NCI-H82 treated with DMSO at 0.1 percent for 48 hours (cell line): ENCODE data around the gene CSMD2.

ENCODE experiments used
- DNase-seq: peaks from one replicate; lab custom pipeline; 2025; ENCODE audit not compliant: unreplicated experiment; lab: John Stamatoyannopoulos, UW

Gene CSMD2

DNA sequence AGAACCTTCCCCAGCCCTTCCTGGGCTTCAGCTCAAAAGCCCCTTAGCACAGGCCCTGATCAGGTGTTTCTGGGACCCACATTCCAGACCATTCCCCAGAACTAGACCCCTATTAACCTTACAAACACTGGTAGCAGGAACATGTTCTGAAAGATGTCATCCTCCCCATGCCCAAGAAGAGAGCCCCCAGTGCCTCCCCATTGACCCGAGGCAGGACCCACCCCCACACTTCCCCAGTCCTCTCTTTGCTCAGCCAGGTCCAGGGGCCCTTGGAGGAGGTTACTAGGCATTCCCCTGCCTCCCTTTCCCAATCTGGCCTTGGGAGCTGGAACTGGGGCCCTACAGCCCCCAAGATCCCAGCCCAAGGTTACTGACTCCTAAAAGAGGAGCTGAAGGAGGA lies 340.1 kb downstream of the CSMD2 start:
- DNase-seq: no peak

DNA sequence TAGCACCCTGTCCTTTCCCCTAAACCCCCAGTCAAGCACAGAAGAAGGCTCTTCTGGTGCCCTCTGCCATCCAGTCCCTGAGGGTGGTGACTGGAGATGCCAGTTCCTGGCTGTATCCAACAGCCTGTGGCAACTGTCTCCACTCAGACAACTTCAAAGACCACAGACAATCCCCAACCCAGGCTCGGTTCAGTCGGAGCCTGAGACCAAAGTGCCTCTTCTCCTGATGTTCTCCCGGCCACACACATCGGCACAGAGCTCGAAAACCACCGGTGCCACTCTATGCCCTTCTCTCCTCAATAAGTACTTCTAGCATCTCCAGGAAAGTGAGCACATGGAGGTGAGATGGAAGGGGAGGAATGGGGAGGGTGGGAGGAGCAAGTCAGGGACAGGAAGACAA lies 340.7 kb downstream of the CSMD2 start:
- no peak for DNase-seq

DNA sequence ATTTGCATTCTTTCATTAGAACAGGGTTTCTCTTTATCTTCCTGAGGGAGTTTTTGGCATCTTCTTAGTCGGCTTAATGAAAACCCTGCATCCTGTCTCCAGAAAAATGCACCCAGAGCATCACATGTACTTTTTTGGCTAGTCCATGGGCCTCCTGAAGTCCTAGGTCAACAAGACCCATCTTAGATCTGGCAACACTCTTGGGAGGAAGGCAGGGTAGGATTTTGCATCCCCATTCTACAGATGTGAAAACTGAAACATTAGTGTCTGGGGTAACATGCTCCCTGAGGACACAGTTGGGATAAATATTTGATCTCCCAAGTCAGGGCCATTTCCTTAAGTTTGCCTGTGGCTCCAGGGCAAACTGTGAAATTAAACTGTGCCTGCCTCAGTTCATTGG lies 341.2 kb downstream of the CSMD2 start:
- no peak for DNase-seq

DNA sequence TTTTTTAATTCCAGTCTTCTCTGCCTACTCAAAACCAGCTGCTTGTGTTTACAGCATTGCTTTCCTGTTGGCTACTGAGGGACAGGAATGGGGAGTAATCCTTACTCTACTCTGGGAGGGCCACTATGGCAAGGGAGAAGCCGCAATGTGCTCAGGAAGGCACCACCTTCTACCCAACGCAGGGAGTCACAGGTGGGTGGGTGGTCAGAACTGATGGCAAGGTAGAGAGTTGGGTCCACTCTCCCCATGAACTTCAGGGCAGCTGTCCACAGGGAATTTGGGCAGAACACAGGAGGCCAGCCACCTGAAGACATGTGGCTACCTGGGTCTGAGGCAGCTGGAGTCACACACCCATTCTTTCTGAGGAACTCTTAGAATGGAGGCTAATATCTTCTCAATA lies 341.6 kb downstream of the CSMD2 start:
- DNase-seq: no peak

DNA sequence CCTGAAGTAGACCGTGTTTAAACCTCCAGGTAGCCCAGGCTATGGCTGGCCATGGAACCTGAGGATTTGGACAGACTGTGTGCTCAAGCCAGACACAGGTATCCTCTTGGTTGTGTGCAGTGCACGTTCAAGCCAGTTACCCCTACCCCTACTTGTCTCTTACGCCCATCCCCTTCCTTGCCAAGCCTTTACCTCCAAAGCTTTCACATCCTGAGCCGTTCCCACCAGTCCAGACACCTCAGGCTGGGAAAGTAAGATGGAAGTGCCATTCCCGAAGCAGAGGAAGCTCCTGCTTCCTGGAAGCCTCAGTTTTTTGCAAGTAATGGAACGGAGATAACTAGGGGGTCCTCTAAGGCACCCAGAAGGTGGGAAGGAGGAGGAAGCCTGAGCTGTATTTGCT lies 342.6 kb downstream of the CSMD2 start:
- DNase-seq: no peak

DNA sequence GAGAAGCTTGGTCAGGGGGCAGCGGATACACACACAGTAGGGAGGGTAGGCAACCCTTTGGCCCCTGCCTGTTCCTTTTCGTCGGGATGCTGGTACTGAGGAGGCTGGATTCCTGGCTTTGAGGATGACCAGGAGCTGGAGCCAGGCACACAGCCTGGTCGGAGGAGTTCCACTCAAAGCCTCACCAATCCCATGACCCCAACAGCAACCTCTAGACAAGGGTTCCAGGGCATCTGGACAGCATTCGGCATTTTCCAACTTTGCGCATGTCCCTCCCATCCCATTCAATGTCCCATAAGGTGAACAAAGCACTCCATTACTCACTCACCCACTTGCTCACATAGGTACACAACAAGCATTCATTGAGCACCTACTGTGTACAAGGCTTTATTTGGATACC lies 343.7 kb downstream of the CSMD2 start:
- DNase-seq: no peak

DNA sequence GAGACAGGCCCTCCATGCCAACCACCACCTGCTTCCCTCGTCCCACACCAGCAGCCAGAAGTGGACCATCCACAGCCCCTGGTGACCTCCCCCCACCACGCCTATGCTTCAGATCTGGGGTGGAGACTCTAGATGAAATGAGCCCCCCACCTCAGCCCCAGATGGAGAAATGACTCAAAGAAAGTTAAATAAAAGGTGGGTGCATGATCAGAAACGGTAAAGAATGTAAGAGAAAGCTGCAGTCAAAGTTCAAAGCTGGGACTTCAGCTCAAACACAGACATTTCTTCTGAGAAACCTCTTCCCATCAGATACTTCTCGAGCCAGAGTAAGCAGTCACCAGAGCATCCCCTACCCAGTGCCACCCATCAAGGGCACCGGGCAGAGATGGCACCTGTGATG lies 344.2 kb downstream of the CSMD2 start:
- no peak for DNase-seq

DNA sequence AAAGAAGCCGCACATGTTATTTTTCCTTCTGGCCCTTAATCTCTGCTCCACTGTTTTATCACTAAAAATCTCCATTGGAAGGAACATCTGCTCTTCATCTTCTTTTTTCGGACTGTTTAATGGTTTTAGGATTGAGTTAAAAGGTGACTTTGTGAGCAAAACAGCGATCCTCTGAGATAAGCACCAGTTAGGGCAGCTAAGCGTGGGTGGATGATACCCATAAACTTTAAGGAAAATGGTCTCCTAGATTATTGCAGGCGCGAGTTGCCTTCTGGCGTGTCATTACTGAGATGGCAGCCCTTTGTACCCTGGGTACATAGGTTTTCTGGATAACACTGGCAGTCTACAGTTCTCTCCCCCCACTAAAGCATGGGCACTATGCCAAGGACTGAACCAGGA lies 345.1 kb downstream of the CSMD2 start:
- DNase-seq: no peak

DNA sequence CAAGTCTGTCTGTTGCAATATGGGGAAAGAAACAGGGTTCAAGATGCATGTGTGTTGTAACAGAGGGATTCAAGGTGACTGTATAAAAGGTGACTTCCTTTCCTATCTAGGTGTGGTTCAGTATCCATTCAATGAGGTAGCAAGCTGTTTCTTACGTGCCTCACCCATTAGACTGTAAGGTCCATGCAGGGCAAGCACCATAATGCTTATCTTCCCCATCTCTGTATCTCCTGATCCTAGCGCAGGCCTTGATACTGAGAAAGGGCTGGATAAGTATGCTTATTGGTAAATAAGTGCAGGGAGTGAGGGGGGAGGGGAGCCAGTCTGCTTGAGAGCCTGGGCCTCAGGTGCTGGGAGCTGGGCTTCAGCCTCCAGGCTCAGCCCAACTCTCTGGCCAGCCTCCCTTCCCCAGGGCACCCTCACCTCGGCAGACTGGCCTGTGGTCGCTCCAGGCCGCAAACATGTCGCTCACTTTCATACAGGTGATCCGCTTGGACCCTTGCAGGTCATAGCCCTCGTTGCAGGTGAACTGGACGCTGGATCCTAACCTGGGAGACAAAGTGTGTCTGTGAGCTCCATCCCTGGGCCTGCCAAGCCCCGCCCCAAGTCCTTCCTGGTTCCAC lies 345.6 kb downstream of the CSMD2 start:
- no peak for DNase-seq

DNA sequence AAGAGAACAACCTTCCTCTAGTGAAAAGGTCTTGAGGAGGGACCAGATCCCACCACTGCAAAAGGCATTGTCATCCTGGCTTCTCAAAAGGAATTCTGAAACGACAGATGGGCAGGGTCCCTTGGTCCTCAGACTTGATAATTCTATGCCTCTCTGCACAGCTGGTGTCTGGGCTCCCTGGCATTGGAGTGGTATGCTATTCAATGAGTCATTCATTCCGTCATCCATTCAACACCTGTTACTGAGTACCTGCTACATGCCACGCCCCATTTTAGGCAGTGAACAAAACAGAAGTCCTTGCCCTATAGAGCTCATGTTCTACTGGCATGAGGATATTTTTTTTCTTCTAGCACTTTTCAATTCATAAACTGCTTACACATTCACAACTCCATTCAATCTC lies 347.0 kb downstream of the CSMD2 start:
- DNase-seq: no peak

DNA sequence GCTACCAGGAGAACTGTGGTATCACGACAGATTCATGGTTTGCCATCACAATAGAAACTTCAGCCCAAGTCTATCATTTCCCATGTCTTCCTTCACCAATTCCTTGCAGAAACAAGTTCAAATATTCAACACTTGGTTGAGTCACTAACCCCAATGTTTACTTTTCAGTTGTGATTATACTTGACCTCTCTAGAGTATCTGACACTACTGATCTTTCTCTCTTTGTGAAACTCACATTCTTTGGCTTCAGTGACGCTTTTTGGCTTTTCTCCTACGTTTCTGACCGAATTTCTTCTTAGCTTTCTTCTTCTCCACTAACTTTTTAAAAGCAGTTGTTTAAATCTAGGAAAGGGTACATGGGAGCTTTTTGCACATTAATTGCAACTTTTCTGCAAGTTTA lies 350.0 kb downstream of the CSMD2 start:
- DNase-seq: no peak

DNA sequence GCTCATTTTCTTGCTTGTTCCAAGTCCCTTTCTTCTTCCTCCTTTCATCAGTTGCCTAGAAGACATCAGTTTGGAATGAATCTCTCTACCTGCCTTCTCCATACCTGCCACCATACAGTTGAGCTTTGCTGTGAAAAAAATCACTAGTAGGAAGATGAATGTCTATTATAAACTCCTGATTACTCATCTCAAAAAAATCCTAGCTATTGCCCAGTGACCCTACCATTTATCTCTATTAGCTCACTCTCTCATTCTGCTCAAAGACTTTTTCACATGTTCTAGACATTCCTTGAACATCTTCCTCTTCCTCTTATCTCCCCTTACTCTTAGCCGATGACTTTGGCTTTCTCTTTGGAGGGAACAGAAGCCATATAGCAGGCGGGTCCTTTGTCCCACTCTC lies 350.9 kb downstream of the CSMD2 start:
- no peak for DNase-seq

DNA sequence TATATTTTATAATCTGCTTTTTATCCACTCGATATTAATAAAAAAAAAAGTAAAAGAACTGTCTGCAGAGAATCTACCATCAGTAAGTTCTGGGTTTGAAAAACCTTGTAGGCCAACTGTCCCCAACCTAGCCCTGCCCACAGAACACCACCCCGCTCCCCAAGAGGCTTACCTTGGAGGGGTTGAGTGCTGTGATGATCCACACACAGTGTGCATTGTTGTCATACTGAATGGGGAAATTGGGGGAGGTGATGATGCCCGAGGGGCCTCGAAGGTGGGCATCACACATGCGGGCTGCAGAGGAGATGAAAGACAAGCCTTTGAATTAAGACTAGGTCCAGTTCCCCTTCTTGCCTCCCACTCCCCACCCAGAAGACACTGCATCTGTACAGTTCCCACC lies 354.5 kb downstream of the CSMD2 start:
- no peak for DNase-seq

DNA sequence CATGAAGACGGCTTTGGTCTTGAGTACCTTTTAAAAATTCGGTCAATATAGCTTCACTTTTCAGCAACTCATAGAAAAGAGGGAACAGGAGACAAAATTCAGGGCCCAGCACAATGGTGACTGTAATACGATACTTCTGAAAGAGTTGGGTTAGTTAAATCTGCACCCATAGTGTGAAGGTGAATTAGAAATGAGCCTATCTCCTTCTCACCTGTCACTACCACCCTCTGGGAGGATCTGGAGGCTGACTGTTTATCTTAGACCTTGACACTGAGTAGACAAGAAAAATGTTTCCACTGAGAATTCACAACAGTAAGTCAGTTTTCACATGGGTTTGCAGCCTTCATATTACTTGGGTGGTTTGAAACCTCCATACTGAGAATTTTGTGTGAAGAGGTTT lies 359.0 kb downstream of the CSMD2 start:
- no peak for DNase-seq

DNA sequence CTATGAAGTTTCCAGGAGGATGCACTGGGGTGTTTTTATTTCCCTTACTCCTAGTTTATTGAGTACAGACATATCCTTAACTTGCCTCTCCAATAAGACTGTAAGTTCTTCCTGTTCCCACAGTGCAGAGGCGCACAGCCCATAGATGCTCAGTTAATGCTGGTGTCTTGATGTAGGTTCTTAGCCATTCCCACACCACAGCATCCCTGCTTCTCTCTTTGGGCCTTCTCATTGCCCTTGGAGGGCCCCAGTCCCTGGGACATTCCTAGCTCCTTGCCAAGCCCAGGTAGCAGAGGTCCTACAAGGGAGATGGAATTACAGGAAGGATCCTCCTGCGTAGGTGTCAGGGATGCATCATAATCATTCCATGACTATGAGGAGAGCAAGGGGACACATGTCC lies 362.8 kb downstream of the CSMD2 start:
- DNase-seq: no peak

DNA sequence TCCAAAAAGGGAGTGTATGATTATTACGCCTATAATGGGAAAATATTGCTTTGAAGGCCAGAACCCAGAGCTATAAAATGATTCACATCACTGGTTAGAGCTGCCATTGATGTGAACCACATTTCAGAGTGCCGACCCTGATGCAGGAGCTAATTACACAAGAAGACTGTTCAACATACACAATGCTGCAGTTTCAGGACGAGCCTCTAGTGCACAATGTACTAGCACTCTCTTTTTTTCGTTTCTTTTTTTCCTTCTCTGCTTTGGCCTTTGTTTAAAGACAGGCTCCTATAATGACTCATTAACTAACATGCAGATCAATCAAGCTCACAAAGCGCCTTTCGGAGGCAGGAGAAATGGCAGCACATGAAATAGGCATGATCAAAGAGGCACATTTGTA lies 367.2 kb downstream of the CSMD2 start:
- DNase-seq: no peak

DNA sequence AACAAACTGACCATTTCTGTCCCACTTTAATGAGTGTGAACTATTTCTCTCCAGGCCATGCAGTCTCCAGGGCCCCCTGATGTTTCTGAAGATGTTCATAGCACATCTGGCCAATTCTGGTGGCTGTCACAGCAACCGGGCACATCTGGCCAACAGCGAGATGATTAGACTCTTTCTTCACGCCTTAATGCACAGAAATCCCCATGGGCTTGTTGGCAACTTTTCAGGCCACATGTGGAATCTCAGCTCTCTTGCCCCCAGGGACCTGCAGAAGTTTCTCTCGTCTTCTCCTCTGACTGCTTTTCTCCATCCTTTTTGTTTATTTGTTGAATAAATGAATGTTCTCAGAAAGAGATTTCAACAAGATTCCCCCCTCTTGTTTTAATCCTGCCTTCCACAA lies 372.4 kb downstream of the CSMD2 start:
- no peak for DNase-seq

DNA sequence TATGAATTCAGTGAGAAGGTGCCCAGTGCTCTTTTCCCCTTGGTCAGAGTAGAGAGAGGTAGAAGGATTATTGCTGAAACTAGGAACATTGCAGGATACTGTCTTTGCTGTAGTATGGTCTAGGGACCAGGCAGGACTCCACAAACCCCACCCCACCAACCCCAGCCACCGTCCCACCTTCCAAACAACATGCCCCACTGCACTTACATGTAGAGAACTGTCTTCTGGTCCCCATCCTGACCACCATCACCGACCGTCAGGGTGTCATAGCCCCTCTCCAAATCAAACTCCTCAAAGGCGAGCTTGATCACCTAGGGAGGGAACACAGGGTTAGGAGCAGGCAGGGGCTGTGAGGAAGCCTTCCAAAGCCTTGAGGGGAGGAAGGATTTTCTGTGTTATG lies 372.8 kb downstream of the CSMD2 start:
- DNase-seq: no peak

DNA sequence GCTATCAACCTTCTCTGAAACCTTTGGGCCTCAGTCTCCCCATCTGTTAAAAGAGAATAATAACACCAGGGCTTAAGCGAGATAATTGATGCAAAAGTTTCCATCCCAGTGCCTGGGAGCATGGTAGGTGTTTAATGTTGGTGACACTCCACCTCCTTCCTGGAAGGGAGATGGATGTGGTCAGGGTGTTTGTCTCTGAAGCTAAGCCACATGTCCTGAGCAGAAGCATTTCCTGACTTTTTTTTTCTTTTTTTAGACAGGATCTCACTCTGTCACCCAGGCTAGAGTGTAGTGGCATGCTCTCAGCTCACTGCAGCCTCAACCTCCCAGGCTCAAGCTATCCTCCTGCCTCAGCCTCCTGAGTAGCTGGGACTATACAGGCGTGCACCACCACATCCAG lies 373.8 kb downstream of the CSMD2 start:
- no peak for DNase-seq

DNA sequence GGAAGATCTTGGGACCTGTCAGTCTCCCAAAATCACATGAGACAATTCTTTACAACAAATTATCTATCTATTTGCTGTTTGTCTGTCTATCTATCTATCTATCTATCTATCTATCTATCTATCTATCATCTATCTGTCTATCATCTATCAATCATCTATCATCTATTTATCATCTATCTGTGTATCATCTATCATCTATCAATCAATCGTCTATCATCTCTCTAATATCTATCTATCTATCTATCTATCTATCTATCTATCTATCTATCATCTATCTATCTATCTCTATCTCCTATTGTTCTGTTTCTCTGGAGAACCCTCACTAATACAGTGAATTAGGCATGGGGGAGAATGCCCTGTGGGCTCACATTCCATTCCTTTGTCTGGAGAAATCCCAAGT lies 374.5 kb downstream of the CSMD2 start:
- no peak for DNase-seq

DNA sequence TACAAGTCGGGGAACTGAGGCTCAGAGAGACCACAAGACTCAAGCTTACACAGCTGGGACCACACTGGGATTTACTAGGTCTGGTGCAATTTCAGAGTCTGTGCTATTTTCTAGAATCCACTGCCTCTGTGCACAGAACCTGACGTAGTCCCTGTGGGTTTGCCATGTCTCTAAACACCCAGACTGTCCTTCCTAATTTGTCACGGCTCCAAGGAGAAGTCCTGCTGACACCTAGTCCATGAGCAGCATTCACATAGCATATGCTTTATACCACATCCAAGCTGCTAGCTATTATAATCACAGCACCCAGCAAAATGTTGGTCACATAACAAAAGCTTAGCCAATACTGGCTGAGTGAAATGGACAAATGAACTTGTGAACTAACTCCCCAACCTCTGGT lies 380.2 kb downstream of the CSMD2 start:
- DNase-seq: no peak

DNA sequence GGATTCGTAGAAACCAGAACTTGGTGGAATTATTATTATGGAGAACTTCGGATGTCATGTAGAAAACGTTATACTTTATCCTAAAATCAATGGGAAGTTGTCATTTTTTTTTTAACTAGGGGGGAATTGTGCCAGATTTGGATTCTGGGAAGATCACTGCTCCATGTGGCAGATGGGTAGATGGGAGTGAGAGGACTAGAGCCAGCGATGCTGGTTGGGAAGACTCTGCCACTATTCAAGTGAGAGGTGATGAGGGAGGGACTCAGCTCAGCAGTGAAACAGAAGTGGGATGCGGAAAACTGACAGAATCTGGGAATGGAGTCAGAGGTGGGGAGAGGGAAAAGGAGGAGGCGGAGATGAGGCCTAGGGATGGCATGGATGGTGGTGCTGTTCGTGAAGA lies 382.3 kb downstream of the CSMD2 start:
- DNase-seq: no peak

DNA sequence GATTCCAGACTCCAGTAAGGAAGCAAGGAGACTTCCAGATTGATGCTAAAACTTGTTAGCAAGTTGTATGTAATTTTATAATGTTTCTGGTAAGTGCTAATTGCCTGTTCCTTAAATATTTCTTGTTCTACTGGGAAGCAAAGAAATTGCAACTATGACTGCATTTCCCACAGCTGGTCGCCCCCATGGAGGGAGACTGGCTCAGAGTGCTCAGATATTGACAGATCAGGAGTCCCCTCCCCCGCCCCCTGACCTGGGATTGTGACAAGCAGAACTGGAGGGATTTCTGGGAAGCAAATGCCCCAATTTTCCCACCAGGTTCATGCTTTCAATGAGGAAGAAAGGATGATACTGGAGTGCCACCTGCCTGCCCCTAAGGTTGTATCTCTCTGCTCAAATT lies 383.4 kb downstream of the CSMD2 start:
- no peak for DNase-seq

DNA sequence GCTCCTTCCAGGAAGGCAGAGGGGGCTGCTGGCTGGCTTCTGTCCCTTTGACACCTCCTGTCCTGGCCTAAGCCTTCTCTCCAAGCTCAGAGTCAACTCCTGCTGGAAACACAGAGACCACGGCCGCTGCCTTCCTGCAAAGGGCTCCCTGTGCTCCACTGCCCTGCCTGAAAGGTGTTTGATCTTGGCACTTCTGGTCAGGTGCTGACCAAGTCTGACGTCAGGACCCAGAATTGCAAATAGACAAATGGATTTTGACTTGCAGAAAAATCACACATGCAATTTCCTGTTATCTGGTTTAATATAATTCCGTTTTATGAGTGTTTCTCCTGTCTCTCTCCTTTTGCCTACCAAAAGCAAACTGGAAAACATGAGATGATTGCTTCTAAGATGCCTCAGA lies 387.7 kb downstream of the CSMD2 start:
- DNase-seq: no peak
